ENCODE measurements around the gene KCNQ1. TPM values are rescaled to one million over a fixed set of nuclear protein-coding genes. Genes with fewer than 3 reads are reported as not detected.

KCNQ1 gene
- total RNA-seq, 1 experiment from 2014 or later = 2.5 TPM

DNA sequence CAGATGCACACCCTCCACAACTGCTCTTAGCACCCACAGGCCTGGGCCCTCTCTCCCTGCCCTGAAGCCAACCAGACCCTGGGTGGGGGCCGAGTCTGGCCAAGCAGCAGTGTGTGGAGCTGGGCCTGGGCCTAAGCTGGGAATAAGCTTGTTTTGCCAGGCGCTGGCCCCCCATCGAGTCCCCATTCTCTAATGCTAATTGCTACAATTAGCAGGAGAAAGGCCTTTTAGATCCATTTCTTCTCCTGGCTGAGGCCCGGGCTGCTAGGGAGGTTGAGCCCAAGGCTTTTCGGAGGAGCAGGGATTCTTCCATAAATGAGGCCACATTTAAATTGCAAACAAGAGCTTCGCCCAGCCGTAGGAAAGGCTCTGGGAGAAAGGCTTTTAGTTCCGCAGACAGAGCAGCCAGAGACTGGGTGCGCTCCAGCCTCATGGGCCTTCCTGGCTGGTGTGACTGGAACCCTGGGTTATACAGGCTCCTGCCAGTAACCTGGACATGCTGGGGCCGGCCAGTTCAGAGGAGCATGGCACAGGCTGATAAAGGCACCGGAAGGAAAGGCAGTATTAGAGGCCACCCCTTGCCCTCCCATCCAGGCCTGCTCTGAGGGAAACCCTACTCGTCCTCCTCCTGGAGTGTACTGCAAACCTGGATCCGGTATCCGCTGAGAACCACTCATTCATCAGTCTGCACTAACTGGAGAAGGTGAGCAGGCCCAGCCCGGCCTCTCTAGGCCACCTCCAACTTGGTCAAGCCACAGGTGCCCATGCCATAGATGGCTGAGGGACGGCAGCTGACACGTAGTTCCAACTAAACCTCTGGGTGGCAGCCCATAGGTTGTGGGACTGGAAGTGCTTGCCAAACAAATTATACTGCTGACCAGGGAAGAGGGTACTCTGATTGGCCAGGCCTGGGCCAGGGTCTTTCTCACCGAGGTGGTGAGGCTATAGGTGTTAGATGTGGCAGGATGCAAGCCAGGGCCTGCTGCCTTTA, 248.8 kb downstream of the KCNQ1 start (continued):
- 0 out of 2 replicates have a peak, but pooled peaks have one; percentile 13 for TF ChIP-seq ZNF219 (CRISPR knock-in tag; IDR thresholded peaks at IDR 0.05; ENCODE audit: borderline replicate concordance)
- TF ChIP-seq, protein P1, sequence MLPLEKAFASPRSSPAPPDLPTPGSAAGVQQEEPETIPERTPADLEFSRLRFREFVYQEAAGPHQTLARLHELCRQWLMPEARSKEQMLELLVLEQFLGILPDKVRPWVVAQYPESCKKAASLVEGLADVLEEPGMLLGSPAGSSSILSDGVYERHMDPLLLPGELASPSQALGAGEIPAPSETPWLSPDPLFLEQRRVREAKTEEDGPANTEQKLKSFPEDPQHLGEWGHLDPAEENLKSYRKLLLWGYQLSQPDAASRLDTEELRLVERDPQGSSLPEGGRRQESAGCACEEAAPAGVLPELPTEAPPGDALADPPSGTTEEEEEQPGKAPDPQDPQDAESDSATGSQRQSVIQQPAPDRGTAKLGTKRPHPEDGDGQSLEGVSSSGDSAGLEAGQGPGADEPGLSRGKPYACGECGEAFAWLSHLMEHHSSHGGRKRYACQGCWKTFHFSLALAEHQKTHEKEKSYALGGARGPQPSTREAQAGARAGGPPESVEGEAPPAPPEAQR (CRISPR knock-in tag; IDR thresholded peaks at IDR 0.05) = no peak
- TF ChIP-seq NR2C2 (CRISPR knock-in tag; IDR thresholded peaks at IDR 0.05) = no peak
- TF ChIP-seq SMAD4 (CRISPR knock-in tag; IDR thresholded peaks at IDR 0.05) = no peak
- TF ChIP-seq, protein P2, sequence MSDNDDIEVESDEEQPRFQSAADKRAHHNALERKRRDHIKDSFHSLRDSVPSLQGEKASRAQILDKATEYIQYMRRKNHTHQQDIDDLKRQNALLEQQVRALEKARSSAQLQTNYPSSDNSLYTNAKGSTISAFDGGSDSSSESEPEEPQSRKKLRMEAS (CRISPR knock-in tag; IDR thresholded peaks at IDR 0.05) = peak; percentile 50; the same call in 1 of the 2 replicates
- TF ChIP-seq TEAD4 (CRISPR knock-in tag; IDR thresholded peaks at IDR 0.05) = 0 out of 2 replicates have a peak, but pooled peaks have one; percentile 2

DNA sequence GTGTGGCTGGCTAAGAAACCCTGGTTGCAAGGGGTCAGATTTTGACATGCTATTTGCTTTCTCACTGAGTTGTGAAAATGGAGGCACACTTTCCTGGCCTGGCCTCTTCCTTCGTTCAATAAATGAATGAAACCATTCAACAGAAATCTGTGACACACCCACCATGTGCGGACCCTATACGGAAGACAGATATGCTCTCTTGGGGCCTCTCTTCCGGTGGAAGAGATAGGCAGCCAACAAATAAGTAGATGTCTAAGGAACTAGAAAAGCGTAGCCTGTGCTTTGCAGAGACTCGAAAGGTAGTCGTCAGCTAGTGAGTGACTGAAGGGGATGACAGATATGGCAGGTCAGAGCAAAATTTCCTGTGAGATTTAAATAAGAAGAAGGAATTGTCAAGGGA, 249.7 kb downstream of the KCNQ1 start:
- ChIA-PET CTCF (interaction anchor here (1.6 to 2.9 kb wide), 6 partner anchors 13 to 198 kb away, joined by 8 to 34 read pairs (median 12); partner anchors contain the start of gene CDKN1C), POLR2A (no interaction called here)
- H3K4me3 Mint-ChIP-seq = peak overlapping the region; percentile 33
- H3K27me3 Mint-ChIP-seq (ENCODE audit: low read depth) = peaks cover 11% of the 10 kb centered on the region
- no peaks in the 10 kb centered on the region for H3K9me3 Mint-ChIP-seq
- H3K27ac Mint-ChIP-seq = peak overlapping the region; percentile 99
- H3K36me3 Mint-ChIP-seq = peaks cover 15% of the 10 kb centered on the region
- H3K4me1 Mint-ChIP-seq = peaks cover 86% of the 10 kb centered on the region
- no peak for DNase-seq (ENCODE audit: low spot score)
- TF ChIP-seq ESRRA (CRISPR knock-in tag; IDR thresholded peaks at IDR 0.05; ENCODE audit: borderline replicate concordance) (no peak), NFYB (CRISPR knock-in tag; conservative IDR thresholded peaks at IDR 0.05; ENCODE audit: low read depth) (no peak)
- ATAC-seq = no peak

DNA sequence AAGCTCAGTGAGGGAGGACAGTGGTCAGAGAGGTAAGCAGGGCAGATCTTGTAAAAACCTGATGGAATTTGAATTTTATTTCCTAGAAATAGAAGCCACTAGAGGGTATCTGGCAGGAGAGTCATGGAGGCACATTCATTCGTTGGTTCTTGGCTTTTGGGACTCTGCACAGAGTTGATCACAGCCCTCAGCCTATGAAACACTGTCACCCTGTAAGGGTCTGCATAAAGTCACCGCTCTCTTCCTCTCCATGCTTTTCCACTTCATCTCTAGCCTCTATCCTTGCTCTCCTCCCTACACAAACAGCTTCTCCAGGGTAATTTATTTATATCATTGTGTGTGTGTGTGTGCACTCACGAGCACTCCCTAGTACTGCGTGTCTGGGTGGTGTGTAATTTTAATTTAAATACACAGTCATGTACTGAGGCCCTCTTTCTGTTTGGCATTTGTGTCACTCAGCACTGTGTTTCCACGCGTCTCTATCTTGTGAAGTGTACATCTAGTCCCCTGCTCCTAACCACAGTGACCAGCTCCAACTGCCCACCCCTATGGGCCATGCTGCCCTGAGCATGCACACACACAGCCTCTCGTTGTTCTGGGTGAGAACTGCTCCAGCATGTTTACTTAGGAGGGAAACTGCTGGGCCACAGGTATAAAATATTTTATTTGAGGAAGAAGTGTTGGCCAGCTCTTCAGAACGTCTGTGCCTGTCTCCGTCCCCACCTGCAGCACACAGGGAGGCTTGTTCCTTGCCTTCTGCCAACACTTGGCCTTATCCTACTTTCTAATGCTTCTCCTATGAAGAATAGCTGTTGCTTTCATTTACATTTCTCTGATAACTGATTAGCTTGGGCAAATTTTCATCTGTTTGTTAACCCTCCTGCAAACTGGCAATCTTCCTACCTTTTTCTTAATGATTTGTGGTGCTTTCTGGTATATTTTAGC, 250.5 kb downstream of the KCNQ1 start:
- H3K4me1 Mint-ChIP-seq = peaks cover 78% of the 10 kb centered on the region
- ChIA-PET CTCF (interaction anchor here (2.2 kb wide), 1 partner anchor 197 kb away, joined by 5 read pairs; no protein-coding TSS in a partner anchor), POLR2A (no interaction called here)
- H3K36me3 Mint-ChIP-seq = peaks cover 15% of the 10 kb centered on the region
- no peak for DNase-seq (ENCODE audit: low spot score)
- H3K4me3 Mint-ChIP-seq = peak overlapping the region; percentile 33
- TF ChIP-seq, protein P3, sequence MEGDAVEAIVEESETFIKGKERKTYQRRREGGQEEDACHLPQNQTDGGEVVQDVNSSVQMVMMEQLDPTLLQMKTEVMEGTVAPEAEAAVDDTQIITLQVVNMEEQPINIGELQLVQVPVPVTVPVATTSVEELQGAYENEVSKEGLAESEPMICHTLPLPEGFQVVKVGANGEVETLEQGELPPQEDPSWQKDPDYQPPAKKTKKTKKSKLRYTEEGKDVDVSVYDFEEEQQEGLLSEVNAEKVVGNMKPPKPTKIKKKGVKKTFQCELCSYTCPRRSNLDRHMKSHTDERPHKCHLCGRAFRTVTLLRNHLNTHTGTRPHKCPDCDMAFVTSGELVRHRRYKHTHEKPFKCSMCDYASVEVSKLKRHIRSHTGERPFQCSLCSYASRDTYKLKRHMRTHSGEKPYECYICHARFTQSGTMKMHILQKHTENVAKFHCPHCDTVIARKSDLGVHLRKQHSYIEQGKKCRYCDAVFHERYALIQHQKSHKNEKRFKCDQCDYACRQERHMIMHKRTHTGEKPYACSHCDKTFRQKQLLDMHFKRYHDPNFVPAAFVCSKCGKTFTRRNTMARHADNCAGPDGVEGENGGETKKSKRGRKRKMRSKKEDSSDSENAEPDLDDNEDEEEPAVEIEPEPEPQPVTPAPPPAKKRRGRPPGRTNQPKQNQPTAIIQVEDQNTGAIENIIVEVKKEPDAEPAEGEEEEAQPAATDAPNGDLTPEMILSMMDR (IDR thresholded peaks at IDR 0.05) = no peak
- ATAC-seq = no peak
- H3K27me3 Mint-ChIP-seq (ENCODE audit: low read depth) = peaks cover 11% of the 10 kb centered on the region
- no peaks in the 10 kb centered on the region for H3K9me3 Mint-ChIP-seq
- peak overlapping the region; percentile 99 for H3K27ac Mint-ChIP-seq

DNA sequence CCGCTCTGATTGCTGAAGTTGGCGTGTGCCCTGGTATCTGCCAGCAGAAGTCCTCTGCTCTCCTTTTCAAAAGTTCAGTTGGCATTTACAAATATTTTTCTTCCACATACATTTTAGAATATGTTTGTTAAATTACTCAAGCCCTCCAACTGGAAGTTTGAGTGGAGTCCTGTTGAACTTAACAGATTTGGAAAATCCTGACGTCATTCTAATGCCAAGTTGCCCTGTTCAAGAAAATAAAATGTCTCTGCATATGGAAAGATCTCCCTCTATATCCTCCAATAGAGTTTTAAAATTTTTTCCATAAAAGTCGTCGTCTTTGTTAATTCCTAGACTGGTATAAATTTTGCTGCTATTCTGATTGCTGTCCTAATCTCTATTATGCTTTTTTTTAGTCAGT, 251.6 kb downstream of the KCNQ1 start:
- H3K27me3 Mint-ChIP-seq (ENCODE audit: low read depth) = peaks cover 19% of the 10 kb centered on the region
- TF ChIP-seq TEAD4 (CRISPR knock-in tag; IDR thresholded peaks at IDR 0.05) = no peak
- TF ChIP-seq NFE2L1 (CRISPR knock-in tag; IDR thresholded peaks at IDR 0.05) = no peak
- TF ChIP-seq NFATC4 (CRISPR knock-in tag; IDR thresholded peaks at IDR 0.05) = no peak
- no peak for TF ChIP-seq PRRX2 (CRISPR knock-in tag; IDR thresholded peaks at IDR 0.05)
- no peak for TF ChIP-seq CREM (CRISPR knock-in tag; IDR thresholded peaks at IDR 0.05)
- TF ChIP-seq, protein P4, sequence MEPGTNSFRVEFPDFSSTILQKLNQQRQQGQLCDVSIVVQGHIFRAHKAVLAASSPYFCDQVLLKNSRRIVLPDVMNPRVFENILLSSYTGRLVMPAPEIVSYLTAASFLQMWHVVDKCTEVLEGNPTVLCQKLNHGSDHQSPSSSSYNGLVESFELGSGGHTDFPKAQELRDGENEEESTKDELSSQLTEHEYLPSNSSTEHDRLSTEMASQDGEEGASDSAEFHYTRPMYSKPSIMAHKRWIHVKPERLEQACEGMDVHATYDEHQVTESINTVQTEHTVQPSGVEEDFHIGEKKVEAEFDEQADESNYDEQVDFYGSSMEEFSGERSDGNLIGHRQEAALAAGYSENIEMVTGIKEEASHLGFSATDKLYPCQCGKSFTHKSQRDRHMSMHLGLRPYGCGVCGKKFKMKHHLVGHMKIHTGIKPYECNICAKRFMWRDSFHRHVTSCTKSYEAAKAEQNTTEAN (CRISPR knock-in tag; IDR thresholded peaks at IDR 0.05) = no peak
- TF ChIP-seq, protein P5, sequence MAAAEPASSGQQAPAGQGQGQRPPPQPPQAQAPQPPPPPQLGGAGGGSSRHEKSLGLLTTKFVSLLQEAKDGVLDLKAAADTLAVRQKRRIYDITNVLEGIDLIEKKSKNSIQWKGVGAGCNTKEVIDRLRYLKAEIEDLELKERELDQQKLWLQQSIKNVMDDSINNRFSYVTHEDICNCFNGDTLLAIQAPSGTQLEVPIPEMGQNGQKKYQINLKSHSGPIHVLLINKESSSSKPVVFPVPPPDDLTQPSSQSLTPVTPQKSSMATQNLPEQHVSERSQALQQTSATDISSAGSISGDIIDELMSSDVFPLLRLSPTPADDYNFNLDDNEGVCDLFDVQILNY (CRISPR knock-in tag; IDR thresholded peaks at IDR 0.05) = no peak
- TF ChIP-seq, protein P6, sequence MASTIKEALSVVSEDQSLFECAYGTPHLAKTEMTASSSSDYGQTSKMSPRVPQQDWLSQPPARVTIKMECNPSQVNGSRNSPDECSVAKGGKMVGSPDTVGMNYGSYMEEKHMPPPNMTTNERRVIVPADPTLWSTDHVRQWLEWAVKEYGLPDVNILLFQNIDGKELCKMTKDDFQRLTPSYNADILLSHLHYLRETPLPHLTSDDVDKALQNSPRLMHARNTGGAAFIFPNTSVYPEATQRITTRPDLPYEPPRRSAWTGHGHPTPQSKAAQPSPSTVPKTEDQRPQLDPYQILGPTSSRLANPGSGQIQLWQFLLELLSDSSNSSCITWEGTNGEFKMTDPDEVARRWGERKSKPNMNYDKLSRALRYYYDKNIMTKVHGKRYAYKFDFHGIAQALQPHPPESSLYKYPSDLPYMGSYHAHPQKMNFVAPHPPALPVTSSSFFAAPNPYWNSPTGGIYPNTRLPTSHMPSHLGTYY (CRISPR knock-in tag; IDR thresholded peaks at IDR 0.05) = no peak
- TF ChIP-seq, protein P7, sequence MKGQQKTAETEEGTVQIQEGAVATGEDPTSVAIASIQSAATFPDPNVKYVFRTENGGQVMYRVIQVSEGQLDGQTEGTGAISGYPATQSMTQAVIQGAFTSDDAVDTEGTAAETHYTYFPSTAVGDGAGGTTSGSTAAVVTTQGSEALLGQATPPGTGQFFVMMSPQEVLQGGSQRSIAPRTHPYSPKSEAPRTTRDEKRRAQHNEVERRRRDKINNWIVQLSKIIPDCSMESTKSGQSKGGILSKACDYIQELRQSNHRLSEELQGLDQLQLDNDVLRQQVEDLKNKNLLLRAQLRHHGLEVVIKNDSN (CRISPR knock-in tag; IDR thresholded peaks at IDR 0.05) = no peak
- no peak for TF ChIP-seq NR2C2 (CRISPR knock-in tag; IDR thresholded peaks at IDR 0.05)
- no peak for TF ChIP-seq RORB (CRISPR knock-in tag; IDR thresholded peaks at IDR 0.05)

More for the DNA sequence above, 251.6 kb downstream of the KCNQ1 start:
- CTCF ChIA-PET = interaction anchor here (2.2 kb wide), 1 partner anchor 196 kb away, joined by 5 read pairs; no protein-coding TSS in a partner anchor
- H3K27ac Mint-ChIP-seq = no peak overlapping the region
- DNase-seq (ENCODE audit: low spot score) (no peak), ATAC-seq (no peak)
- peaks cover 15% of the 10 kb centered on the region; the same call in 1 of the 2 replicates for H3K36me3 Mint-ChIP-seq
- H3K4me3 Mint-ChIP-seq = peak overlapping the region; percentile 86
- H3K4me1 Mint-ChIP-seq = peaks cover 74% of the 10 kb centered on the region
- POLR2A ChIA-PET = no interaction called here
- no peaks in the 10 kb centered on the region for H3K9me3 Mint-ChIP-seq

Measured in WTC11 (cell line).